ENCODE measurements around the gene SP3. TPM values are rescaled to one million over a fixed set of nuclear protein-coding genes. Genes with fewer than 3 reads are reported as not detected.

SP3 gene
- total and polyA plus RNA-seq, 2 of the 8 experiments (the other 6 are each of a cell fraction or from before 2014, with no cell fraction given), result 31.0 to 92.1 TPM

DNA sequence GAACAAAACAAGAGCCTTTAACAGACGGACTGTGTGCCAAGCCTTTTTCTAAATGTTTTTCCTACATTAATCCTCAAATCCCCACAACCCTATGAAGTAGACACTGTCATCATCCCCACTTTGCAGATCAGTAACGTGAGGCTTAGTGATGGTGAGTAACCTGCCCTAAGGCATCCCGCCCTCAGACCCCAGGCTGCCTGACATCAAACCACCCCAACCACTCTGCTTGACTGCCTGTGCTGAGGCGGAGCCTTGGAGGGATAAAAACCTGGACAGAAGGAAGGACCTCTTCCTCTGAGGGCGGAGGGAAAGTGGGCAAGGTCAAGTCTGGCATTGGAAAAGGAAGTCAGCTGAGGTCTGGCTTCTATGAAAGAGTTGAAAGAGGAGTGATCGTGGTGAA lies 104.6 kb downstream of the SP3 start (continued):
- TF ChIP-seq, protein P1, sequence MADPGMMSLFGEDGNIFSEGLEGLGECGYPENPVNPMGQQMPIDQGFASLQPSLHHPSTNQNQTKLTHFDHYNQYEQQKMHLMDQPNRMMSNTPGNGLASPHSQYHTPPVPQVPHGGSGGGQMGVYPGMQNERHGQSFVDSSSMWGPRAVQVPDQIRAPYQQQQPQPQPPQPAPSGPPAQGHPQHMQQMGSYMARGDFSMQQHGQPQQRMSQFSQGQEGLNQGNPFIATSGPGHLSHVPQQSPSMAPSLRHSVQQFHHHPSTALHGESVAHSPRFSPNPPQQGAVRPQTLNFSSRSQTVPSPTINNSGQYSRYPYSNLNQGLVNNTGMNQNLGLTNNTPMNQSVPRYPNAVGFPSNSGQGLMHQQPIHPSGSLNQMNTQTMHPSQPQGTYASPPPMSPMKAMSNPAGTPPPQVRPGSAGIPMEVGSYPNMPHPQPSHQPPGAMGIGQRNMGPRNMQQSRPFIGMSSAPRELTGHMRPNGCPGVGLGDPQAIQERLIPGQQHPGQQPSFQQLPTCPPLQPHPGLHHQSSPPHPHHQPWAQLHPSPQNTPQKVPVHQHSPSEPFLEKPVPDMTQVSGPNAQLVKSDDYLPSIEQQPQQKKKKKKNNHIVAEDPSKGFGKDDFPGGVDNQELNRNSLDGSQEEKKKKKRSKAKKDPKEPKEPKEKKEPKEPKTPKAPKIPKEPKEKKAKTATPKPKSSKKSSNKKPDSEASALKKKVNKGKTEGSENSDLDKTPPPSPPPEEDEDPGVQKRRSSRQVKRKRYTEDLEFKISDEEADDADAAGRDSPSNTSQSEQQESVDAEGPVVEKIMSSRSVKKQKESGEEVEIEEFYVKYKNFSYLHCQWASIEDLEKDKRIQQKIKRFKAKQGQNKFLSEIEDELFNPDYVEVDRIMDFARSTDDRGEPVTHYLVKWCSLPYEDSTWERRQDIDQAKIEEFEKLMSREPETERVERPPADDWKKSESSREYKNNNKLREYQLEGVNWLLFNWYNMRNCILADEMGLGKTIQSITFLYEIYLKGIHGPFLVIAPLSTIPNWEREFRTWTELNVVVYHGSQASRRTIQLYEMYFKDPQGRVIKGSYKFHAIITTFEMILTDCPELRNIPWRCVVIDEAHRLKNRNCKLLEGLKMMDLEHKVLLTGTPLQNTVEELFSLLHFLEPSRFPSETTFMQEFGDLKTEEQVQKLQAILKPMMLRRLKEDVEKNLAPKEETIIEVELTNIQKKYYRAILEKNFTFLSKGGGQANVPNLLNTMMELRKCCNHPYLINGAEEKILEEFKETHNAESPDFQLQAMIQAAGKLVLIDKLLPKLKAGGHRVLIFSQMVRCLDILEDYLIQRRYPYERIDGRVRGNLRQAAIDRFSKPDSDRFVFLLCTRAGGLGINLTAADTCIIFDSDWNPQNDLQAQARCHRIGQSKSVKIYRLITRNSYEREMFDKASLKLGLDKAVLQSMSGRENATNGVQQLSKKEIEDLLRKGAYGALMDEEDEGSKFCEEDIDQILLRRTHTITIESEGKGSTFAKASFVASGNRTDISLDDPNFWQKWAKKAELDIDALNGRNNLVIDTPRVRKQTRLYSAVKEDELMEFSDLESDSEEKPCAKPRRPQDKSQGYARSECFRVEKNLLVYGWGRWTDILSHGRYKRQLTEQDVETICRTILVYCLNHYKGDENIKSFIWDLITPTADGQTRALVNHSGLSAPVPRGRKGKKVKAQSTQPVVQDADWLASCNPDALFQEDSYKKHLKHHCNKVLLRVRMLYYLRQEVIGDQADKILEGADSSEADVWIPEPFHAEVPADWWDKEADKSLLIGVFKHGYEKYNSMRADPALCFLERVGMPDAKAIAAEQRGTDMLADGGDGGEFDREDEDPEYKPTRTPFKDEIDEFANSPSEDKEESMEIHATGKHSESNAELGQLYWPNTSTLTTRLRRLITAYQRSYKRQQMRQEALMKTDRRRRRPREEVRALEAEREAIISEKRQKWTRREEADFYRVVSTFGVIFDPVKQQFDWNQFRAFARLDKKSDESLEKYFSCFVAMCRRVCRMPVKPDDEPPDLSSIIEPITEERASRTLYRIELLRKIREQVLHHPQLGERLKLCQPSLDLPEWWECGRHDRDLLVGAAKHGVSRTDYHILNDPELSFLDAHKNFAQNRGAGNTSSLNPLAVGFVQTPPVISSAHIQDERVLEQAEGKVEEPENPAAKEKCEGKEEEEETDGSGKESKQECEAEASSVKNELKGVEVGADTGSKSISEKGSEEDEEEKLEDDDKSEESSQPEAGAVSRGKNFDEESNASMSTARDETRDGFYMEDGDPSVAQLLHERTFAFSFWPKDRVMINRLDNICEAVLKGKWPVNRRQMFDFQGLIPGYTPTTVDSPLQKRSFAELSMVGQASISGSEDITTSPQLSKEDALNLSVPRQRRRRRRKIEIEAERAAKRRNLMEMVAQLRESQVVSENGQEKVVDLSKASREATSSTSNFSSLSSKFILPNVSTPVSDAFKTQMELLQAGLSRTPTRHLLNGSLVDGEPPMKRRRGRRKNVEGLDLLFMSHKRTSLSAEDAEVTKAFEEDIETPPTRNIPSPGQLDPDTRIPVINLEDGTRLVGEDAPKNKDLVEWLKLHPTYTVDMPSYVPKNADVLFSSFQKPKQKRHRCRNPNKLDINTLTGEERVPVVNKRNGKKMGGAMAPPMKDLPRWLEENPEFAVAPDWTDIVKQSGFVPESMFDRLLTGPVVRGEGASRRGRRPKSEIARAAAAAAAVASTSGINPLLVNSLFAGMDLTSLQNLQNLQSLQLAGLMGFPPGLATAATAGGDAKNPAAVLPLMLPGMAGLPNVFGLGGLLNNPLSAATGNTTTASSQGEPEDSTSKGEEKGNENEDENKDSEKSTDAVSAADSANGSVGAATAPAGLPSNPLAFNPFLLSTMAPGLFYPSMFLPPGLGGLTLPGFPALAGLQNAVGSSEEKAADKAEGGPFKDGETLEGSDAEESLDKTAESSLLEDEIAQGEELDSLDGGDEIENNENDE (IDR thresholded peaks at IDR 0.05; ENCODE audit: insufficient replicate concordance, low read length), result no peak
- TF ChIP-seq NANOG (IDR thresholded peaks at IDR 0.05; ENCODE audit: insufficient read depth, low read depth, low read length, poor library complexity, severe bottlenecking), result no peak
- TF ChIP-seq JUND (IDR thresholded peaks at IDR 0.05; ENCODE audit: low read length), result no peak
- no peak for TF ChIP-seq RFX5 (IDR thresholded peaks at IDR 0.05; ENCODE audit: borderline replicate concordance, low read depth, low read length)
- TF ChIP-seq CEBPB (IDR thresholded peaks at IDR 0.05; ENCODE audit: low read depth, low read length), result no peak
- TF ChIP-seq, protein P2, sequence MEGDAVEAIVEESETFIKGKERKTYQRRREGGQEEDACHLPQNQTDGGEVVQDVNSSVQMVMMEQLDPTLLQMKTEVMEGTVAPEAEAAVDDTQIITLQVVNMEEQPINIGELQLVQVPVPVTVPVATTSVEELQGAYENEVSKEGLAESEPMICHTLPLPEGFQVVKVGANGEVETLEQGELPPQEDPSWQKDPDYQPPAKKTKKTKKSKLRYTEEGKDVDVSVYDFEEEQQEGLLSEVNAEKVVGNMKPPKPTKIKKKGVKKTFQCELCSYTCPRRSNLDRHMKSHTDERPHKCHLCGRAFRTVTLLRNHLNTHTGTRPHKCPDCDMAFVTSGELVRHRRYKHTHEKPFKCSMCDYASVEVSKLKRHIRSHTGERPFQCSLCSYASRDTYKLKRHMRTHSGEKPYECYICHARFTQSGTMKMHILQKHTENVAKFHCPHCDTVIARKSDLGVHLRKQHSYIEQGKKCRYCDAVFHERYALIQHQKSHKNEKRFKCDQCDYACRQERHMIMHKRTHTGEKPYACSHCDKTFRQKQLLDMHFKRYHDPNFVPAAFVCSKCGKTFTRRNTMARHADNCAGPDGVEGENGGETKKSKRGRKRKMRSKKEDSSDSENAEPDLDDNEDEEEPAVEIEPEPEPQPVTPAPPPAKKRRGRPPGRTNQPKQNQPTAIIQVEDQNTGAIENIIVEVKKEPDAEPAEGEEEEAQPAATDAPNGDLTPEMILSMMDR (IDR thresholded peaks at IDR 0.05; ENCODE audit: control extremely low read depth in 1 of 3, insufficient read depth in 1 of 3, low read depth in 1 of 3, low read length in 3 of 3), result no peak
- no peak for TF ChIP-seq KDM5A (IDR thresholded peaks at IDR 0.05; ENCODE audit: low read length)
- TF ChIP-seq POU5F1 (IDR thresholded peaks at IDR 0.05; ENCODE audit: low read depth, low read length), result no peak
- TF ChIP-seq, protein P3, sequence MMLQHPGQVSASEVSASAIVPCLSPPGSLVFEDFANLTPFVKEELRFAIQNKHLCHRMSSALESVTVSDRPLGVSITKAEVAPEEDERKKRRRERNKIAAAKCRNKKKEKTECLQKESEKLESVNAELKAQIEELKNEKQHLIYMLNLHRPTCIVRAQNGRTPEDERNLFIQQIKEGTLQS (IDR thresholded peaks at IDR 0.05; ENCODE audit: insufficient read depth, low read depth, low read length), result no peak

Measured in H1 (cell line).